Measurements from ENCODE around the gene MARCKSL1. TPM values are rescaled to one million over a fixed set of nuclear protein-coding genes. Genes with fewer than 3 reads are reported as not detected.
A peak's percentile ranks its signal among the peaks of the same experiment; 100 is the strongest.

MARCKSL1 gene
- total RNA-seq, 1 experiment from 2014 or later: 207 TPM

GRCh38 chr1:32341971-32342370 is 5.9 kb upstream of the MARCKSL1 start:
- no peaks in the 10 kb centered on the region for H3K36me3 ChIP-seq
- H3K4me3 ChIP-seq: no peak overlapping the region
- DNase-seq: no peak
- H3K4me1 ChIP-seq: peaks cover 19% of the 10 kb centered on the region
- no peaks in the 10 kb centered on the region for H3K9me3 ChIP-seq (replicated peaks)
- no peaks in the 10 kb centered on the region for H3K27me3 ChIP-seq
- no peak overlapping the region for H3K27ac ChIP-seq

GRCh38 chr1:32341186-32341757 is 5.2 kb upstream of the MARCKSL1 start:
- Histone ChIP-seq H3K27ac (no peak overlapping the region), H3K27me3 (no peaks in the 10 kb centered on the region), H3K4me1 (peaks cover 25% of the 10 kb centered on the region), H3K36me3 (no peaks in the 10 kb centered on the region), H3K4me3 (no peak overlapping the region), H3K9me3 (replicated peaks) (no peaks in the 10 kb centered on the region)
- DNase-seq: no peak

- Histone ChIP-seq H3K4me1 (peaks cover 25% of the 10 kb centered on the region), H3K27me3 (no peaks in the 10 kb centered on the region), H3K36me3 (peaks cover 4% of the 10 kb centered on the region), H3K9me3 (replicated peaks) (no peaks in the 10 kb centered on the region), H3K27ac (peak overlapping the region; percentile 89; the same call in 1 of the 2 replicates), H3K4me3 (no peak overlapping the region)
- DNase-seq: no peak
Observed at GRCh38 chr1:32339363-32339978, 3.4 kb upstream of the MARCKSL1 start.

- H3K4me1 ChIP-seq: peaks cover 25% of the 10 kb centered on the region
- peak overlapping the region; percentile 89 for H3K27ac ChIP-seq
- H3K9me3 ChIP-seq (replicated peaks): no peaks in the 10 kb centered on the region
Observed at GRCh38 chr1:32338637-32339145, 2.7 kb upstream of the MARCKSL1 start.

GRCh38 chr1:32337855-32338636 is 2.0 kb upstream of the MARCKSL1 start:
- Histone ChIP-seq H3K4me1 (peaks cover 25% of the 10 kb centered on the region), H3K36me3 (peaks cover 19% of the 10 kb centered on the region), H3K4me3 (peak overlapping the region; percentile 23), H3K27ac (peak overlapping the region; percentile 89), H3K9me3 (replicated peaks) (no peaks in the 10 kb centered on the region), H3K27me3 (no peaks in the 10 kb centered on the region)
- DNase-seq: peak; percentile 91 to 95

More at GRCh38 chr1:32338637-32339145, 2.7 kb upstream of the MARCKSL1 start:
- no peaks in the 10 kb centered on the region for H3K27me3 ChIP-seq
- H3K36me3 ChIP-seq: peaks cover 12% of the 10 kb centered on the region
- peak overlapping the region; percentile 23 for H3K4me3 ChIP-seq
- DNase-seq: peak in 1 of 2 experiments; percentile 42

GRCh38 chr1:32336963-32337675 is 1.1 kb upstream of the MARCKSL1 start:
- Histone ChIP-seq H3K36me3 (peaks cover 27% of the 10 kb centered on the region), H3K4me1 (peaks cover 25% of the 10 kb centered on the region), H3K27ac (no peak overlapping the region), H3K9me3 (replicated peaks) (no peaks in the 10 kb centered on the region), H3K27me3 (no peaks in the 10 kb centered on the region), H3K4me3 (peak overlapping the region; percentile 98; the same call in 1 of the 2 replicates)
- DNase-seq: peak; percentile 54 to 67

GRCh38 chr1:32336591-32336932 is 529 bp upstream of the MARCKSL1 start:
- Histone ChIP-seq H3K4me1 (peaks cover 25% of the 10 kb centered on the region), H3K27ac (no peak overlapping the region), H3K27me3 (no peaks in the 10 kb centered on the region), H3K9me3 (replicated peaks) (no peaks in the 10 kb centered on the region), H3K36me3 (peaks cover 32% of the 10 kb centered on the region), H3K4me3 (peak overlapping the region; percentile 98)
- DNase-seq: no peak

- peaks cover 25% of the 10 kb centered on the region for H3K4me1 ChIP-seq
- H3K27me3 ChIP-seq: no peaks in the 10 kb centered on the region
- peaks cover 38% of the 10 kb centered on the region for H3K36me3 ChIP-seq
- peak overlapping the region; percentile 64; the same call in 1 of the 2 replicates for H3K27ac ChIP-seq
- no peak for DNase-seq
- H3K9me3 ChIP-seq (replicated peaks): no peaks in the 10 kb centered on the region
- H3K4me3 ChIP-seq: peak overlapping the region; percentile 98
Observed at GRCh38 chr1:32335535-32335789, 571 bp downstream of the MARCKSL1 start.

- DNase-seq: peak; percentile 56 to 72
- H3K36me3 ChIP-seq: peaks cover 39% of the 10 kb centered on the region
Observed at GRCh38 chr1:32334864-32335534, 1.0 kb downstream of the MARCKSL1 start.

GRCh38 chr1:32334274-32334861 is 1.7 kb downstream of the MARCKSL1 start:
- Histone ChIP-seq H3K4me1 (peaks cover 25% of the 10 kb centered on the region), H3K36me3 (peaks cover 45% of the 10 kb centered on the region), H3K27me3 (no peaks in the 10 kb centered on the region), H3K27ac (no peak overlapping the region), H3K4me3 (peak overlapping the region; percentile 98), H3K9me3 (replicated peaks) (no peaks in the 10 kb centered on the region)
- DNase-seq: no peak

More at GRCh38 chr1:32334864-32335534, 1.0 kb downstream of the MARCKSL1 start:
- peak overlapping the region; percentile 44 for H3K27ac ChIP-seq
- H3K9me3 ChIP-seq (replicated peaks): no peaks in the 10 kb centered on the region
- no peaks in the 10 kb centered on the region for H3K27me3 ChIP-seq
- H3K4me1 ChIP-seq: peaks cover 25% of the 10 kb centered on the region
- peak overlapping the region; percentile 98 for H3K4me3 ChIP-seq

GRCh38 chr1:32333251-32333963 is 2.6 kb downstream of the MARCKSL1 start:
- no peak overlapping the region for H3K4me3 ChIP-seq
- no peaks in the 10 kb centered on the region for H3K27me3 ChIP-seq
- H3K27ac ChIP-seq: no peak overlapping the region
- H3K9me3 ChIP-seq (replicated peaks): no peaks in the 10 kb centered on the region
- no peak for DNase-seq
- peaks cover 17% of the 10 kb centered on the region for H3K4me1 ChIP-seq
- peaks cover 54% of the 10 kb centered on the region for H3K36me3 ChIP-seq

- no peak overlapping the region for H3K4me3 ChIP-seq
- no peaks in the 10 kb centered on the region for H3K9me3 ChIP-seq (replicated peaks)
- peaks cover 59% of the 10 kb centered on the region for H3K36me3 ChIP-seq
- DNase-seq: peak in 1 of 2 experiments; percentile 42
- H3K27me3 ChIP-seq: no peaks in the 10 kb centered on the region
- H3K4me1 ChIP-seq: peaks cover 10% of the 10 kb centered on the region
- no peak overlapping the region for H3K27ac ChIP-seq
Observed at GRCh38 chr1:32332290-32333079, 3.5 kb downstream of the MARCKSL1 start.

- no peak overlapping the region for H3K27ac ChIP-seq
Observed at GRCh38 chr1:32331549-32331948, 4.5 kb downstream of the MARCKSL1 start.

More at GRCh38 chr1:32331549-32331948, 4.5 kb downstream of the MARCKSL1 start:
- Histone ChIP-seq H3K9me3 (replicated peaks) (no peaks in the 10 kb centered on the region), H3K27me3 (no peaks in the 10 kb centered on the region), H3K36me3 (peaks cover 60% of the 10 kb centered on the region), H3K4me3 (no peak overlapping the region), H3K4me1 (peaks cover 1% of the 10 kb centered on the region; the same call in 1 of the 2 replicates)
- DNase-seq: no peak

All from SJCRH30 (cell line).